NCI-H2196 treated with DMSO at 0.1 percent for 48 hours (cell line): ENCODE measurements around the gene VAX1.

Experiments
- DNase-seq: peaks from one replicate; lab custom pipeline; 2025; ENCODE audit not compliant: unreplicated experiment; lab: John Stamatoyannopoulos, UW

The VAX1 gene

DNA sequence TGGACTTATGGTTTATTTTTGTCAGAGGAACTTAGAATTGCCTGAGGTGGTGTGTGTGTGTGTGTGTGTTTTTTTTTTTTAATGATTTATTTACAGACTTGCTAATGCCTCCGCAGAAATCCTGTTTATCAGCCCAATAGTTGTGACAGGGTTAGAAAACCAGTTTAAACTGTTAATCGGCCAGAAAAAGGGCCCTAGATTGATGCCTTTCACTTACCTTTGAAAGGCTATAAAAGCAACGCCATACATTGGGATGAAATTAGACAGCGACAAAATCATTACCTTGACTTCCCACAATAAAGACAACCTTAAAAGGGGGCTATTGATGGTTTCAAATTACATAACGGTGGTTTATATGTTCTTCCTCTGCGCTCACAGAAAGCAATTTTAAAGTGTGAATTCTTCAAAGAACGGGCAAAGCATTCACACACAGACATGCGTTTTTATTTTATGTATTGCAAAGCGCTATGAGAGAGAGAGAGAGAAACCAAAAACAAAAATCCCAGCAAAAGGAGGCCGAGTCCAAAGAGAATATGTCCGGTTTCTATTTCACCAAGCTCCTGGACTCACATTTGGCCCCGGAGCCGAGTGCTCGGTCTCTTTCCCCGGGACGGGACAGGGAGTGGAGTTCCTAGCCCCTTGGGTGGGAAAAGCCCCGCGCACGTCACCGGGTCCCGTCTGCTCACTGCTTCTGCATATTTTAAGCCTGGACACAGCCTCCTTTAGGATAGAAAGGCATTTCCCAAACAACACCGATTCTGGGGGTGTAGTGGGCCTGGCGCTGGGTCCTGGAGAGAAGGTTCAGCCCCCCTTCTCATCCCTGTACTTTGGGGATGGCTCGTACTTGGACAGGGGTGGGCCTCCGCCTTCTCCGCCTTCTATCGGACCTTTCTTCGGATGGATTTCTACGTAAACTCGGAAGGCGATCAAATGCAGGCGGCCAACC, 26.8 kb upstream of the VAX1 start:
- no peak for DNase-seq

DNA sequence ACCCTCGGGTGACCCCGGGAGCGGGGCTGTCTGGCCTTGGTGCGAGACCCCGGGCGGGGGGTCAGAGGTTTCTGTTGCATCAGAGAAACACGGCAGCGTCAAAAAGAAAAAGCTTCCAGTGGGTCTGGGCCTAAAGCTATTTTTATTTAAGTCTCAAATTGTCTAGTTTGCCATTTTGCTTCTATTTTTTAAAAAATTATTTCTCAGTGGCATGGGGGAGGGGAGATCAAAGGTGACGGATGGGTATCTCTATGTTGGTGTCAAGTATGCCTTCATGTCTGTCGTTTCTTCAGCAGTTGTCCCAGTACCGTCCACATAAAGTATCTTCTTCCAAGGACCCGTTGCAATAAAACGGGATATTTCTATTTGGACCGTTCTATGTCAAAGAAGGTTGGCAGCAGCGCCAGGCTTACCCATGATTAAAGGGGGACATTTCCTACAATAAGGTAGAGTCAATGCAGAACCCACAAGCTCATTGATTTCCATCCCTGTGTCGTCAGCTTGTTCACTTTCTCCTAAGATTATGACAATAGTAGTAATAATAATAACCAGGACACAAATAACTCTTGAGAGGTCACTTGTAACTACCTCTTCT, 26.0 kb upstream of the VAX1 start:
- no peak for DNase-seq

DNA sequence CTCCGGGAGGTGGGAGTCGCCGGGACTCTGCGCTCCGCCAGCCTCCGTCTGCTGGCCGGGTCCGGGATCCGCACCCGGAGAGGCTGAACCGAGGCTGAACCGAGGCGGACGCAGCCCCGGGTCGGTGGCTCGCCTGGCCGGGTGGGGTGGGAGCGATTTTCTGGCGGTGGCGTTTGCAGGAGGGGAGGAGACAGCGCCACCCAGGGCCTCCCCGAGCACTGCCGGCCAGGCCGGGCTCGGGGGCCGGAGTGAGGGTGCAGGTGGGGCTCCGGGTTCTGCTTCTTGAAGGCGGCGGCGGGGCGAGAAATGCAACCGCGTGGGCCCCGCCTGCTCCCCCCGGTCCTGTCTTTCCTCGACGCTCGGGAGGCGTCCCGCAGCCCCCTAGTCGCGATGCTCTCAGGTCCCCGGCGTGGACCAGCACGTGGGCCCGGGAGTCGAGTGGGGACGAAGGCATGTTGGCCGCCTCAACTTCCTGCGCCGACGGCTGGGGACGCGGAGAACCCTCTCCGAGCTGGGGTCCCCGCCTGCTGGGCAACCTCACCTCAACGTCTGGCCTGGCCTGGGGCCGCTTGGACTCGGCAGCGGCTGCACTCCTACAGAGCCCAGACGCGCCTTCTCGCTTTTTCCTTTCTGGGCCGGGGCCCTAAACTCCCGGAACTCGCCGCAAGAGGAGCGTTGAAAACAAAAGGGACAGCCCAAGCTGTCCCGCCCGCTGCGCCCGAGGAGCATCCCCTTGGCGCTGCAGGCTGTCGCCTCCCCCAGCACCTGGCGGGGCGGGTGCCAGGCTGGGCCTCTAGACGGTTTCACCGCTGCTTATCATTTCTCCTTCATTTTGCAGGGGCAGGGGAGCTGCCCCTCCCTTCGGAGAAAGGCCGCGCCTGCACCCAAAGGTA, 25.2 kb upstream of the VAX1 start:
- no peak for DNase-seq

DNA sequence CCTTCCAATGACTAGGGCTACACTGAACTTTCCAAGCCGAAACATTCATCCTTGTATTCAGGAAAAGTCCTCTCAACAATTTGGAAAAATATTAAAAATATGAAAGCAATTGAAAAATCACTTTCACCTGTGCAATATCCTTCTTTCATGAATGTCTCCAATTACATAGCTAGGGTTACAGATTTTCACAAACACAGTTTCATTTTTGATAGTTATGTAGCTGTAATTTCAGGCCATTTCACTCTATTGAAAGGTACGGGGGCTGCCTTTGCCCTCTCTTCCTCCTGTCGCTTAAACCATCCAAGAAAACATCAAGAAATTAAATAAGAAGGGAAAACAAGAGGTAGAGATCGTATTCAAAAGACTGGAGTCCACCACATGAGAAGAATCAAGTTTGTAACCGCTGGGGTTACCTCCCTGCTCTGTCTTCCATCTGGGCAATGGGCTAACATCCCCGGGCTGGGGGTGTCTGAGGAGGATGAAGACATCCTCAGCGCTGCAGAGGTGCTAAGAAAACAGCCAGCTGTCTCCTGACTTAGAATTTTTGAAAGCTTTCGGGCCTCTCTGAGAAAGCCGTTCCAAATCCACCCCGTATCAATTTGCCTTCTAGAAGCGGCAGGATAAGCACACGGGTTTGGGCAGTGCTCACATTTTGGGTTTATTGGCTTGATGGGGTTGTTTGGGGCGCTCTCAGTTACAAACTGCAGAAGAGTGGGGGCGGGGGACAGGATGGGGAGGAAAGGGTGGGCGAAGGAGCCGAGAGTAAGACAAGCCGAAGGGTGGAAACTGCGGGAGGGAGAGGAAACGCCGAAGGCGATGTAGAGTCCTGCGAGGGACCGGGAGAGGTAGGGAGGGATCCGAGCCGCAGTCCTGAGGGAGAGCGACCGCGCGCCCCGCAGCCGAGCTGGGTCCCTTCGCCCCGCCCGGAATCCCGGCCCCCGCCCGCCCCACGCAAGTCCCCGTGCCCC, 24.3 kb upstream of the VAX1 start:
- no peak for DNase-seq

- no peak for DNase-seq
Measured at GRCh38 chr10:117161386-117162033, 23.4 kb upstream of the VAX1 start.

DNA sequence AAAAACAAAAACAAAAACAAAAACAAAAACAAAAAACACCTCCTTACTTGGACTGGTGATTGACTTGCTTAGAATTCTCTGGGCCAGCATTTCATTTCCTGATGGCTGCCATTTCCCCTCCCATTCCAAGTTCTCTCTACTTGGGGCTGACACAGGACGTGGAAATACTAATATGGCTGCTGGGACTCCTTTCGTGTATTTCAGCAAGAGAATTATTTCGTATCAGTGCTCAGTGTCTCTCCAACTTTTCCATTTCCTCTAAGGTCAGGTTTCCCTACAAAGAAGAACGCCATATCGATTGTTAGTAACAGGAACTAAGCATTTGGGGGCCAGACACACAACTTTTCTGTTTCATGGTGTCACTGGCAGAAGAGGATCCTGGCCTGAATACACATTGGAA, 22.5 kb upstream of the VAX1 start:
- no peak for DNase-seq

- no peak for DNase-seq
Measured at GRCh38 chr10:117159390-117159789, 21.3 kb upstream of the VAX1 start.

DNA sequence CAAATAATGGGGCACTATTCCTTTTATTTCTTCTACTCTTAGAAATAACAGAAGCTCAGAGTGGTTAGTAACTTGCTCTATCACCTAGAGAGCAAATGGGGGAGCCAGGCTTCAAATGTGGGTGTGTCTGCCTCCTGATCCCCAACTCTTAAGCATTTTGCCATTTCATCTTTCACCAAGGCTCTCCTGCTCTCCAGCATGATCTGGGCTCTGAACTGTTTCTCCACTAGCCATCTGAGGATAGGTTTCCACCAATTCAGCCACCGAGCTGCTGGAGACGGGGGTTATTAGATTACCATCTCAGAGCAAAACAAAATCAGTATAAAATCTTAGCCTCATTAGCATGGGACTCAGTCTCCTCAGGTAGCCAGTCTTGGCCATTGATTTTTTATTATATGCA, 20.2 kb upstream of the VAX1 start:
- DNase-seq = no peak

DNA sequence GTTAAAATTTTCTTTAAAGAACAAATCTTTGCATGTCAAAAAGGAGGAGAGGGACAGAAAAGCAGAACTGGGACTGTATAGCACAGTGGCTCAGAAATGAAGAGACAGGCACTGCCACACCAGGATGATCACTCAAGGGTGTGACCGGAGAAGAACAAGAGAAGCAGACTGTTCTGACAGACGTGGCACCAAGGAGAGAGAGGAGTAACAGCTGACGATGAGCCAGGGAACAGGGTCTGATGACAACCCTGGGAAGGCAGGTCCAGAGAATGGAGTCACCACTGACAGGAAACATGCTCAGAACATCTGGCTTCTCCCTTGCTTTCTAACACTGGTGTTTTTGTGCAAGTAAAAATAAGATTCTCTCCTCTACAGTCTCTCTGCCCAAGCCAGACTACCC, 14.6 kb upstream of the VAX1 start:
- no peak for DNase-seq

DNA sequence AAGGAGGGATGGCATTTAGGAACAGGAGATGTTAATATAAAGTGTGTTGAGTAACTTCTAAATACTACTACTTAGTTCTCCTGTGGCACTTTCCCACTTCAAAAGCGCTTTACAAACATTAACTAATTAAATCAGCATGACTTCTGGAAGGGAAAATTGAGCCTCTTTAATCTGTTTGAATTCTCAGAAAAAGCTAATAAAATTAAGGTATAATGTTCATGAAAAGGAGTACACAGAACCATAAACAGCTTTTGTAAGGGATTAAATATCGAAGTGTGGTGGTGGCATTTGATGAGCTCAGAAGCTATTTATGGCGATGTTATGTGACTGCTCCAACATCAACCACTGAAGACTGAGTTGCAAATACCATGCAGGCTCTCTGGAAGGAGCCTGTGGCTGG, 10.2 kb upstream of the VAX1 start:
- no peak for DNase-seq

GRCh38 chr10:117145019-117145418, 6.9 kb upstream of the VAX1 start:
- DNase-seq = no peak

- no peak for DNase-seq
Measured at GRCh38 chr10:117143103-117143823, 5.2 kb upstream of the VAX1 start.

- no peak for DNase-seq
Measured at GRCh38 chr10:117140525-117140902, 2.4 kb upstream of the VAX1 start.

DNA sequence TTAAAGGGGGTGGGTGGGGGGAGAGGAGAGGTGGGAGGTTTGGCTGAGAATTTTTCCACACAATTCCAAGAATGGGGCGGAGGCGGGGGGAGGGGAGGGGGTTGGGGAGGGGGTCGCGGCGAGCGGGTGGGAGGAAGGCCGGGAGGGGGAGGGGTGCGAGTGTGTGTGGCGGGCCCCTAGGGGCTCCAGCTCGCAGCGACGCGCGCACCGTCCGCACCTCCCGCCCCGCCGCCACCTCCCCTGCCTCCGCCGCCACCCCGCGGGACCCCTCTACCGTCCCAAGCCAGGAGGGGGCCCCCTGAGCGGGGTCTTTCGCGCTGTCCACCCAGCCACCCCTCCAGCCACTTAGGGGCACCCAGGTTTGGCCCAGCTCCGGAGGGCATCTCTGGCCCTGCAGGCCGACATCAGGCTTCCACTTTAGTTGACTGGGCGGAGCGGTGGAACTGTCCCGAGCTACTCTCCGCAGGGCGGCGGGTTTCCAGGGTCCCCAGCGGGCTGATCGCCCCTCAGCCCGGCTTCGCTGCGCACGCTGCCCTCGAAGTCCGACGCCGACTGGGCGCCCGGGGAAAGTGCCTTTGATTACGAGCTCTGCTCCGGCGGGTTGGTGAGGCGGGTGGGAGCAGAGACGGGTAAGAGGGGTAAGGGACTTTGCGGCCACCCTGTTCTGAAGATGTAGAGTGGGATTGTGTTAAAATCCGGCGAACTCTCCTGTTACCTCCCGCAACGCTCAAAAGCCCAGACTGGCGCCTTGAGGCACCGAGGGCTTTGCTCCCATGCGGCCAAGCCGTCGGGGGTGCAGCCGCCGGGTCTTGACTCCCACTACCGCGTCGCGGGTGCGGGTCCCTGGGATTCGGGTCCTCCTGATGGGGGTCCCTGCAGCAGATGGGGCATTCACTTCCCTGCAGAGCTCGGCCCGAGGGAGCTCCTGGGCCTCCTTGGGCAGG, 1.8 kb upstream of the VAX1 start:
- no peak for DNase-seq

DNA sequence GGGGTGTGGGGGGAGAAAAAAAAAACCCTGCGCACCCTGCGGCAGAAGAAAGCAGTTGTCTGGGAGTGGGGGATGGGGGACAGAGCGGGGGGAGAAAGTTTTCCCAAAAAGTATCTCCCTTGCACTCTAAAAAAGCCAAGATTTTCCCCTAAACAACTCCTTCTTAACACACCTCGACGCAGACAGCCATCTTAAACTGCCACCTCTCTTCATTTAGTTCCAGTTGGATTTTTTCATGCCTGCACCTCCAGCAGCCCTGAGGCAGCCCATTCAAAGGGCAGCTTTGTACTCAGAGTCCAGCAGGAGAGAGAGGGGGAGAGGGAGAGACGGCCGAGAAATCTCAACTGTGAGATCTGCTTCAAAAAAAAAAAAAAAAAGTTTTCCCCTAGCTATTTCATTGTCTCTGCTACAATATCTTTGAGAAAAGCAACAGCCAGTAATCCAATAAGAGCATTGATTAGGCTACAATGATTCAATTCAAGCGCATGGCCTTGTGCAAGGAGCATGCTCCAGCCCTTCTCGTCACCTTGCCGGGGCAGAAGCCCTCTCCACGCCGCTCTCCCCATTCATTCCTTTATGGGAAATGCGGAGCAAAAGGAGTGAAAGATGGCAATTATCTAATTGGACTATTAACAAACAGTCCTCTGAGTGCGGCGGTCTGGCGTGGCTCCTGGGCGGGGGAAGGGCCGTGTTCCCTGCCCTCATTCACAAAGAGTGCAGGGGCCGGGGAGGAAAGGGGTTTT, 939 bp upstream of the VAX1 start:
- DNase-seq = no peak

DNA sequence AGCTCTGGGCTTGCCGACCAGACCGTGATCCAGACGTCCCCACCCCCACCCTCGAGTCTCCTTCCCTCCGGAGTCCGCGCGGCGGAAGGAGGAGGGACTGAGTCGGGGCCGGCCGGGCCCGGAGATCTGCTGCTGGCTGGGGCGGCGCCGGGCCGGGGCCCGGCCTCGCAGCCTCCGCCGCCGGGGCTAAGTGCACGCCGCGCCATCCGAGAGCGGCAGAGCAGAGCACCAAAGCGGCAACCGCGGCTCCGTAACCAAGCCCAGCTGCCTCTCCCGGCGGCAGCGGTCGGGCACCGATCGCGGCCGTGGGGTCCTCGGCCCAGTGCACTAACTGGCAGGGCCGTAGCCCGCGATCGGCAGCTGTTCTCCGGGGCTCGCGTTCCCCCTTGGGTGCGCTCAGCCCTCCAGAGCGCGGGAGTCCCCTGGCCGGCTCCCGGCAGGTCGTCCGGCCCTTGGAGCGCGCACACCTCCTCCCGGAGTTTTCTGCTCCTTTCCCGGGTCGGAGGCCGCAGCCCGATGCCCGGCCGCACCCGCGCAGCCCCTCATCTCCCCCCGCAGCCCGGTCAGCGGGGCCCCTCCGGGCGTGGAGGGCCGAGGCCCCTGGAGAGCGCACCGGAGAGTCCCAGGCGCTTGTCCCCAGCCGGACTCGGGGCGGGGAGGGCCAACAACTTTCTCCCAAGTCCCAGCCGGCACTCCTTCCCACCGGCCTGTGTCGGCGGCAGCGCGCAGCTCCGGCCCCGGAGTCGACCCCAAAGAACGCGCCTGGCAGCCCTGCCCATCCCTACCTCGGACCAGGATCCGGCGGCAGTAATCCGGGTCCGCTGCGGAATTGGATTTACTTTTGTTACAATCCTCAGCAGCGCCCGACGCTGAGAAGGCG, 799 bp downstream of the VAX1 start:
- no peak for DNase-seq
